Endothelial cell (in vitro differentiated cells): ENCODE measurements around the gene HS3ST3B1. TPM values are rescaled to one million over a fixed set of nuclear protein-coding genes. Genes with fewer than 3 reads are reported as not detected.

Experiments
- DNase-seq: peaks from one replicate; pipeline ENCODE4 v3.0.0; 2021; ENCODE audit warnings: low spot score
- H3K27ac Mint-ChIP-seq: one replicate; pipeline ENCODE4 v1.8.0; 2021; ENCODE audit warnings: mixed read lengths, inconsistent platforms; ENCODE audit not compliant: unreplicated experiment
- H3K27me3 Mint-ChIP-seq: one replicate; pipeline ENCODE4 v1.8.0; 2021; ENCODE audit warnings: mild to moderate bottlenecking, moderate library complexity, mixed read lengths, inconsistent platforms; ENCODE audit not compliant: unreplicated experiment
- H3K36me3 Mint-ChIP-seq: one replicate; pipeline ENCODE4 v1.8.0; 2021; ENCODE audit warnings: mild to moderate bottlenecking, low read depth, mixed read lengths, inconsistent platforms; ENCODE audit not compliant: unreplicated experiment
- H3K4me1 Mint-ChIP-seq: one replicate; pipeline ENCODE4 v1.8.0; 2021; ENCODE audit warnings: mild to moderate bottlenecking, mixed read lengths, inconsistent platforms; ENCODE audit not compliant: unreplicated experiment
- H3K4me3 Mint-ChIP-seq: one replicate; pipeline ENCODE4 v1.8.0; 2021; ENCODE audit warnings: mild to moderate bottlenecking, mixed read lengths, inconsistent platforms; ENCODE audit not compliant: unreplicated experiment
- H3K9me3 Mint-ChIP-seq: one replicate; pipeline ENCODE4 v1.8.0; 2021; ENCODE audit warnings: mixed read lengths, inconsistent platforms; ENCODE audit not compliant: unreplicated experiment
- CTCF ChIP-seq: fragments of 200-600 bp; sonication (generic); IDR thresholded peaks from one replicate; pipeline ENCODE4 v1.5.0; 2021; ENCODE audit warnings: antibody characterized with exemption; ENCODE audit not compliant: unreplicated experiment
- total RNA-seq: library from RNA; stranded (reverse); fragmentation: NEBNext Ultra II Directional; extraction: Animal tissue kit (Norgen Biotek cat#: 25700); gene quantifications from one replicate; pipeline ENCODE4 v1.2.1, GENCODE V29; 2021; ENCODE audit not compliant: unreplicated experiment

HS3ST3B1 gene
- total RNA-seq, 1 donor from 2014 or later = 8.5 TPM

GRCh38 chr17:14295676-14296075, 5.2 kb upstream of the HS3ST3B1 start:
- H3K9me3 Mint-ChIP-seq = no peaks in the 10 kb centered on the region
- no peak overlapping the region for H3K4me3 Mint-ChIP-seq
- TF ChIP-seq CTCF = no peak
- H3K27ac Mint-ChIP-seq = no peak overlapping the region
- no peak for DNase-seq
- H3K36me3 Mint-ChIP-seq = no peaks in the 10 kb centered on the region
- H3K27me3 Mint-ChIP-seq = peaks cover 27% of the 10 kb centered on the region
- H3K4me1 Mint-ChIP-seq = peaks cover 21% of the 10 kb centered on the region

GRCh38 chr17:14296166-14296910, 4.5 kb upstream of the HS3ST3B1 start:
- peaks cover 28% of the 10 kb centered on the region for H3K27me3 Mint-ChIP-seq
- no peak for DNase-seq

GRCh38 chr17:14297161-14297851, 3.6 kb upstream of the HS3ST3B1 start:
- H3K27ac Mint-ChIP-seq = no peak overlapping the region
- no peak for TF ChIP-seq CTCF
- H3K4me3 Mint-ChIP-seq = peak overlapping the region; percentile 92
- peaks cover 22% of the 10 kb centered on the region for H3K4me1 Mint-ChIP-seq
- no peaks in the 10 kb centered on the region for H3K9me3 Mint-ChIP-seq
- H3K36me3 Mint-ChIP-seq = no peaks in the 10 kb centered on the region
- peak; percentile 80 for DNase-seq
- H3K27me3 Mint-ChIP-seq = peaks cover 28% of the 10 kb centered on the region

More at GRCh38 chr17:14296166-14296910, 4.5 kb upstream of the HS3ST3B1 start:
- Mint-ChIP-seq H3K36me3 (no peaks in the 10 kb centered on the region), H3K4me3 (peak overlapping the region; percentile 56), H3K9me3 (no peaks in the 10 kb centered on the region), H3K27ac (peak overlapping the region; percentile 36), H3K4me1 (peaks cover 22% of the 10 kb centered on the region)
- TF ChIP-seq CTCF = no peak

GRCh38 chr17:14298221-14298946, 2.5 kb upstream of the HS3ST3B1 start:
- Mint-ChIP-seq H3K4me1 (peaks cover 26% of the 10 kb centered on the region), H3K4me3 (peak overlapping the region; percentile 92), H3K27me3 (peaks cover 31% of the 10 kb centered on the region), H3K27ac (no peak overlapping the region), H3K9me3 (no peaks in the 10 kb centered on the region), H3K36me3 (no peaks in the 10 kb centered on the region)
- no peak for TF ChIP-seq CTCF
- DNase-seq = peak; percentile 26
